ENCODE results near the gene CLUH. TPM values are rescaled to one million over a fixed set of nuclear protein-coding genes. Genes with fewer than 3 reads are reported as not detected.
"Not testable (repeated sequence)": the region's sequence is repeated elsewhere in the genome, so short reads cannot be mapped to it uniquely, and the experiment has no call there.

Gene CLUH
- polyA plus RNA-seq, 10 donors, result 25.3 to 43.6 (median 35.3) TPM

GRCh38 chr17:2688351-2689342 lies 22.9 kb downstream of the CLUH start:
- DNase-seq, result no peak

GRCh38 chr17:2687074-2687418 lies 24.5 kb downstream of the CLUH start:
- no peak for DNase-seq

- DNase-seq, result no peak
Measured at GRCh38 chr17:2685696-2686095, 25.9 kb downstream of the CLUH start.

GRCh38 chr17:2684549-2684948 lies 27.0 kb downstream of the CLUH start:
- no peak for DNase-seq

GRCh38 chr17:2683912-2684311 lies 27.7 kb downstream of the CLUH start:
- DNase-seq, result no peak

- no peak for DNase-seq
Measured at GRCh38 chr17:2682176-2682938, 29.2 kb downstream of the CLUH start.

- no peak for DNase-seq
Measured at GRCh38 chr17:2681650-2682049, 29.9 kb downstream of the CLUH start.

- no peak for DNase-seq
Measured at GRCh38 chr17:2680961-2681360, 30.6 kb downstream of the CLUH start.

- not testable (repeated sequence) for DNase-seq
Measured at GRCh38 chr17:2679247-2679646, 32.3 kb downstream of the CLUH start.

GRCh38 chr17:2672026-2672425 lies 39.5 kb downstream of the CLUH start:
- DNase-seq, result no peak

- DNase-seq, result not testable (repeated sequence)
Measured at GRCh38 chr17:2660410-2660809, 51.2 kb downstream of the CLUH start.

- peak in 1 of 3 donors; percentile 13 for DNase-seq
Measured at GRCh38 chr17:2659337-2659736, 52.2 kb downstream of the CLUH start.

- DNase-seq, result no peak
Measured at GRCh38 chr17:2656283-2656682, 55.3 kb downstream of the CLUH start.

GRCh38 chr17:2655546-2655945 lies 56.0 kb downstream of the CLUH start:
- no peak for DNase-seq

GRCh38 chr17:2652911-2653310 lies 58.7 kb downstream of the CLUH start:
- not testable (repeated sequence) for DNase-seq

GRCh38 chr17:2649191-2649590 lies 62.4 kb downstream of the CLUH start:
- no peak for DNase-seq

GRCh38 chr17:2647957-2648356 lies 63.6 kb downstream of the CLUH start:
- DNase-seq, result no peak

- no peak for DNase-seq
Measured at GRCh38 chr17:2644971-2645370, 66.6 kb downstream of the CLUH start.
